SH-SY5Y (cell line): Measurements from ENCODE around the gene COG2.

Source experiments
- GATA2 ChIP-seq: IDR thresholded peaks from 2 replicates; pipeline ENCODE4 v1.6.1; 2011; ENCODE audit warnings: mild to moderate bottlenecking, low read depth, low read length
- GATA3 ChIP-seq: IDR thresholded peaks from 2 replicates; pipeline ENCODE4 v1.6.1; 2011; ENCODE audit warnings: low read depth, mild to moderate bottlenecking, low read length, moderate library complexity

- no peak for TF ChIP-seq GATA3
- no peak for TF ChIP-seq GATA2
Observed at GRCh38 chr1:230703679-230704385, 61.6 kb downstream of the COG2 start.
